Fibroblast of pulmonary artery (primary cell): ENCODE measurements around the gene SYT1.

Experiments used
- DNase-seq: peaks from one replicate; pipeline ENCODE4 v3.0.0-alpha.2; 2010; ENCODE audit warnings: low read depth
- H3K4me3 ChIP-seq: replicated peaks from 2 replicates; pipeline ENCODE4 v1.5.1; 2011; ENCODE audit warnings: low read depth, mild to moderate bottlenecking, control low read depth, low read length, moderate library complexity
- CTCF ChIP-seq: IDR thresholded peaks from 2 replicates; pipeline ENCODE4 v1.5.1; 2011; ENCODE audit warnings: mild to moderate bottlenecking, control low read depth, low read length, inconsistent platforms; ENCODE audit errors: missing control alignments

The SYT1 gene

GRCh38 chr12:78887444-78887843 lies 22.9 kb downstream of the SYT1 start:
- no peak for DNase-seq
- H3K4me3 ChIP-seq, result no peak overlapping the region
- TF ChIP-seq CTCF, result no peak

- H3K4me3 ChIP-seq, result no peak overlapping the region
- no peak for TF ChIP-seq CTCF
- no peak for DNase-seq
These were observed 24.0 kb downstream of the SYT1 start for GRCh38 chr12:78888568-78888967.

- H3K4me3 ChIP-seq, result no peak overlapping the region
- TF ChIP-seq CTCF, result no peak
- DNase-seq, result no peak
These were observed 27.2 kb downstream of the SYT1 start for GRCh38 chr12:78891646-78892353.

GRCh38 chr12:78898416-78898815 lies 33.8 kb downstream of the SYT1 start:
- TF ChIP-seq CTCF, result no peak
- H3K4me3 ChIP-seq, result no peak overlapping the region
- DNase-seq, result peak; percentile 75

GRCh38 chr12:78914859-78915331 lies 50.3 kb downstream of the SYT1 start:
- no peak for TF ChIP-seq CTCF
- H3K4me3 ChIP-seq, result no peak overlapping the region
- no peak for DNase-seq

GRCh38 chr12:78916845-78917480 lies 52.4 kb downstream of the SYT1 start:
- DNase-seq, result peak; percentile 42
- TF ChIP-seq CTCF, result no peak

More at GRCh38 chr12:78916845-78917480, 52.4 kb downstream of the SYT1 start:
- no peak overlapping the region for H3K4me3 ChIP-seq
